Measurements from ENCODE around the gene SKA2. TPM values are rescaled to one million over a fixed set of nuclear protein-coding genes. Genes with fewer than 3 reads are reported as not detected.

SKA2 gene
- total RNA-seq, 6 donors from 2014 or later = 10.5 to 37.0 (median 23.9) TPM

DNA sequence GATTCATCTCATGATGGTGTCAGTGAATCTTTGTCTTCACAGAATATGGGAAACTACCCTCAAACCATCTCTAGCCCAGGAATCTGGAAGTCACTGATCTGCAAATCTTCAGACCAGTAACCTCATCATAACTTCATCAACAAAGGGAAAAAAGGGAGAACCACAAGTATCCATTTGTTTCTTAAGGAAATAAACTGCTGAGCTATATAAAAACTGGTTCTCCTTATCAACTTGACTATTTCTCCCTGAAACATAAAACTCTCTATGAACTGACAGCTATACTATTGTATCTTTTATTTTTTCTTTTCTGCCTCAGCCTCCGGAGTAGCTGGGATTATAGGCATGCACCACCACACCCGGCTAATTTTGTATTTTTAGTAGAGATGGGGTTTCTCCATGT lies 87.6 kb downstream of the SKA2 start:
- TF ChIP-seq, protein P1, sequence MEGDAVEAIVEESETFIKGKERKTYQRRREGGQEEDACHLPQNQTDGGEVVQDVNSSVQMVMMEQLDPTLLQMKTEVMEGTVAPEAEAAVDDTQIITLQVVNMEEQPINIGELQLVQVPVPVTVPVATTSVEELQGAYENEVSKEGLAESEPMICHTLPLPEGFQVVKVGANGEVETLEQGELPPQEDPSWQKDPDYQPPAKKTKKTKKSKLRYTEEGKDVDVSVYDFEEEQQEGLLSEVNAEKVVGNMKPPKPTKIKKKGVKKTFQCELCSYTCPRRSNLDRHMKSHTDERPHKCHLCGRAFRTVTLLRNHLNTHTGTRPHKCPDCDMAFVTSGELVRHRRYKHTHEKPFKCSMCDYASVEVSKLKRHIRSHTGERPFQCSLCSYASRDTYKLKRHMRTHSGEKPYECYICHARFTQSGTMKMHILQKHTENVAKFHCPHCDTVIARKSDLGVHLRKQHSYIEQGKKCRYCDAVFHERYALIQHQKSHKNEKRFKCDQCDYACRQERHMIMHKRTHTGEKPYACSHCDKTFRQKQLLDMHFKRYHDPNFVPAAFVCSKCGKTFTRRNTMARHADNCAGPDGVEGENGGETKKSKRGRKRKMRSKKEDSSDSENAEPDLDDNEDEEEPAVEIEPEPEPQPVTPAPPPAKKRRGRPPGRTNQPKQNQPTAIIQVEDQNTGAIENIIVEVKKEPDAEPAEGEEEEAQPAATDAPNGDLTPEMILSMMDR (IDR thresholded peaks at IDR 0.05) = no peak
- TF ChIP-seq POLR2AphosphoS5 (IDR thresholded peaks at IDR 0.05) = no peak
- TF ChIP-seq EP300 (IDR thresholded peaks at IDR 0.05) = no peak
- TF ChIP-seq POLR2A (IDR thresholded peaks at IDR 0.05) = no peak
- DNase-seq (no peak), ATAC-seq (ENCODE audit: low FRiP score in 2 of 2) (no peak)
- Histone ChIP-seq H3K27ac (no peak overlapping the region), H3K36me3 (peaks cover 3 to 51% (median 8%) of the 10 kb centered on the region in 4 donors), H3K4me1 (no peaks in the 10 kb centered on the region), H3K9me3 (no peaks in the 10 kb centered on the region), H3K27me3 (no peaks in the 10 kb centered on the region), H3K4me3 (no peak overlapping the region)
- WGBS, 2 donors = 95 to 97% methylated on average over 2 of the region's 2 CpGs

DNA sequence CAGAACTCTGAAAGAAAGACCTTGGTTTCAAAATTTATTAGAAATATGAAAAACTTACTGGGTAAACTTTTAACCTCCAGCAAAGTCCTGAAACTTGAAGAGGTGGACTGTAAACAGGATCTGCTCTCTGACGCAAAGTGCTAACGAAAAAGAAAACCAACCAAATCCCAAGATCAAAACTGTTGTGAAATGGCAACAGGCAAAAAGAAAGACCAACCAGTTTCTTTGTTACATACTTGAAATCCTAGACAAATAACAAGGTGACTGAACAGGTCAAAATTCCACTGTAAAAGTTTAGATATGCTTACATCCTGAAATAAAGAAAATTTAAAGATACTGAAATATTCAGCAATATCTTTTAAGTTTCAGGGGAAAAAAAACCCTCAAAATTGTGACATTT lies 92.5 kb downstream of the SKA2 start:
- DNase-seq = no peak
- H3K36me3 ChIP-seq = peaks cover 0 to 46% (median 8%) of the 10 kb centered on the region in 4 donors
- no peak for ATAC-seq (ENCODE audit: low FRiP score in 2 of 2)
- WGBS, 2 donors = 79 to 84% methylated on average over 2 of the region's 2 CpGs
- H3K4me1 ChIP-seq = no peaks in the 10 kb centered on the region
- TF ChIP-seq POLR2AphosphoS5 (IDR thresholded peaks at IDR 0.05) (no peak), POLR2A (IDR thresholded peaks at IDR 0.05) (no peak), EP300 (IDR thresholded peaks at IDR 0.05) (no peak)
- TF ChIP-seq, protein P1 (IDR thresholded peaks at IDR 0.05) = no peak
- H3K27me3 ChIP-seq = no peaks in the 10 kb centered on the region
- H3K27ac ChIP-seq = no peak overlapping the region
- H3K9me3 ChIP-seq = no peaks in the 10 kb centered on the region
- no peak overlapping the region for H3K4me3 ChIP-seq

Small RNA genes within 50 kb of the gene (small RNA-seq; reads per million reads assigned to genes)
- 13.8 to 39.5 (median 22.1) reads per million in 4 donors for gene MIR301A
- 8.5 to 24.7 (median 10.6) reads per million in 4 donors for gene MIR454
- gene RNU2-58P = 0 reads per million in 4 donors

Other genes starting within 250 kb of the SKA2 start
- gene TRIM37, start 48.3 kb downstream of the SKA2 start, total RNA-seq = 10 to 100 TPM; 13.0 to 30.4 (median 21.5) TPM
- 10 to 100 TPM in 1 of 6 donors, 1 to 10 TPM in 3, under 1 TPM in 1, not detected in 1; 0.69 to 57.5 (median 2.9) TPM for gene PRR11, start 560 bp upstream of the SKA2 start, total RNA-seq
- 10 to 100 TPM in 4 of 6 donors, 1 to 10 TPM in 2; 3.4 to 16.5 (median 13.4) TPM for gene SMG8, start 54.8 kb upstream of the SKA2 start, total RNA-seq
- 10 to 100 TPM in 1 of 6 donors, 1 to 10 TPM in 3, under 1 TPM in 1, not detected in 1; 0.91 to 15.6 (median 3.0) TPM for gene GDPD1, start 65.3 kb upstream of the SKA2 start, total RNA-seq
- gene YPEL2, start 176.5 kb upstream of the SKA2 start, total RNA-seq = 10 to 100 TPM; 17.5 to 38.8 (median 26.8) TPM